ENCODE results near the gene CENPQ.

CENPQ gene, protein sequence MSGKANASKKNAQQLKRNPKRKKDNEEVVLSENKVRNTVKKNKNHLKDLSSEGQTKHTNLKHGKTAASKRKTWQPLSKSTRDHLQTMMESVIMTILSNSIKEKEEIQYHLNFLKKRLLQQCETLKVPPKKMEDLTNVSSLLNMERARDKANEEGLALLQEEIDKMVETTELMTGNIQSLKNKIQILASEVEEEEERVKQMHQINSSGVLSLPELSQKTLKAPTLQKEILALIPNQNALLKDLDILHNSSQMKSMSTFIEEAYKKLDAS

GRCh38 chr6:49462927-49463611, at the start of gene CENPQ, which contains the start of gene MMUT:
TSS of gene CENPQ (plus strand) at chr6:49463370. CDS start at chr6:49470177, 6,807 bp downstream.
TSS of gene MMUT (minus strand) at chr6:49463253. CDS start at chr6:49459466, 3,787 bp downstream.
- FAIRE-seq (no peak), DNase-seq (ENCODE audit: insufficient read length, low spot score) (peak; percentile 66)
- TF ChIP-seq, protein P1, sequence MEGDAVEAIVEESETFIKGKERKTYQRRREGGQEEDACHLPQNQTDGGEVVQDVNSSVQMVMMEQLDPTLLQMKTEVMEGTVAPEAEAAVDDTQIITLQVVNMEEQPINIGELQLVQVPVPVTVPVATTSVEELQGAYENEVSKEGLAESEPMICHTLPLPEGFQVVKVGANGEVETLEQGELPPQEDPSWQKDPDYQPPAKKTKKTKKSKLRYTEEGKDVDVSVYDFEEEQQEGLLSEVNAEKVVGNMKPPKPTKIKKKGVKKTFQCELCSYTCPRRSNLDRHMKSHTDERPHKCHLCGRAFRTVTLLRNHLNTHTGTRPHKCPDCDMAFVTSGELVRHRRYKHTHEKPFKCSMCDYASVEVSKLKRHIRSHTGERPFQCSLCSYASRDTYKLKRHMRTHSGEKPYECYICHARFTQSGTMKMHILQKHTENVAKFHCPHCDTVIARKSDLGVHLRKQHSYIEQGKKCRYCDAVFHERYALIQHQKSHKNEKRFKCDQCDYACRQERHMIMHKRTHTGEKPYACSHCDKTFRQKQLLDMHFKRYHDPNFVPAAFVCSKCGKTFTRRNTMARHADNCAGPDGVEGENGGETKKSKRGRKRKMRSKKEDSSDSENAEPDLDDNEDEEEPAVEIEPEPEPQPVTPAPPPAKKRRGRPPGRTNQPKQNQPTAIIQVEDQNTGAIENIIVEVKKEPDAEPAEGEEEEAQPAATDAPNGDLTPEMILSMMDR (IDR thresholded peaks at IDR 0.05; ENCODE audit: insufficient read depth, missing control alignments), result no peak

DNA sequence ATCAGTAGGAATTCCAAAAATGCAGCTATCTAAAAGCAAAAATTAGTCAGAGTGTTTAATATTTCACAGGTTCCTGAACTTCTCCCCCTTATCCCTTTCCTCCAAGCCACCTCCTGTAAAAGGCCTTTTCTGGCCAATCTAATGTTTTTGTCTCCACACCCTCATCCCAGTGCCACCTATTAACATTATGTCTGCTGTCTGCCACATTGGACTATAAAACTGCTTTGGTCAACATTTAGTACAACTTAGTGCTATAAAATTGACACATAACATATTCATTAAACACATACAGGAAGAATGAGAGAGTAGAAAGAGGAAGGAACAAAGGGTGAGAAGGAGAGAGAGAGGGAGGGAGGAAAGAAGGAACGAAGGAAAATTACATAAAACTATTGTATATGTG, 47.8 kb upstream of the CENPQ start:
- TF ChIP-seq, protein P1 (IDR thresholded peaks at IDR 0.05; ENCODE audit: insufficient read depth, missing control alignments), result no peak
- FAIRE-seq, result no peak
- no peak for DNase-seq (ENCODE audit: insufficient read length, low spot score)

GRCh38 chr6:49416195-49416594, 47.0 kb upstream of the CENPQ start:
- DNase-seq (ENCODE audit: insufficient read length, low spot score) (no peak), FAIRE-seq (no peak)
- TF ChIP-seq, protein P1 (IDR thresholded peaks at IDR 0.05; ENCODE audit: insufficient read depth, missing control alignments), result no peak

DNA sequence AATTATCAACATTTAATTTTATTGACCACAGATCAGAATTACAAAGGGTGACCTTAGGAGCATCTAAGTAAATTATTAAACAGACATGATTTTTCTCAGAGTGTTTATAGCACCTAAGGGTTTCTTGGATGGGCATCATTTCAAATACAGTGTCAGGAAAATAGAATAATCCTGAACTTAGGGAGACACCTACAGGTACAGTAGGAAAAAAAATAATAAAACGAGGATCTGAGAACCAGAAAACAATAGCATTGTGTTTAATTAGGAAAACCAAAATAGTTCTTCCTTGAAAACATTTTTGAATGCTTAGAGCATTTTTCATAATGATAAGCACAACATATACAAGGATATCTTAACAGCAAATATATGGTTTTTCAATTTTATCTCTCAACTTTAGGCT, 39.4 kb upstream of the CENPQ start:
- FAIRE-seq (no peak), DNase-seq (ENCODE audit: insufficient read length, low spot score) (no peak)
- TF ChIP-seq, protein P1 (IDR thresholded peaks at IDR 0.05; ENCODE audit: insufficient read depth, missing control alignments), result peak; percentile 56

DNA sequence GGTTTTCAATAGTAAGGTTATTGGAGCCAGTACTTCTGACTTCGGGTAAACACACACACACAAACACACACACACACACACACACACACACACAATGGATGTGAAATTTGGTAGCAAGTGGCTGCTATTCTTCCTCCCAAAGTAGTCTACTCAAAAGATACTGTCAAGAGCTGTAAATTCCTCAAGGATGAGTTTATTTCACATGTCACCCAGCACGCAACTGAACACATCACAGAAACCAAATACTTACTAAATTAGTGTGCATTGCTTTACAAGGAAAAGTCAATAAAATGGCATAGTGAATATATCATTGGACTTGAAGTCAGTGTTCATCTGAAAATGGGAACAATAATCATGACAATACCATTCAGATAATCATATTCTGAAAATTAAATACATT, 33.0 kb upstream of the CENPQ start:
- TF ChIP-seq, protein P1 (IDR thresholded peaks at IDR 0.05; ENCODE audit: insufficient read depth, missing control alignments), result no peak
- FAIRE-seq (no peak), DNase-seq (ENCODE audit: insufficient read length, low spot score) (no peak)

DNA sequence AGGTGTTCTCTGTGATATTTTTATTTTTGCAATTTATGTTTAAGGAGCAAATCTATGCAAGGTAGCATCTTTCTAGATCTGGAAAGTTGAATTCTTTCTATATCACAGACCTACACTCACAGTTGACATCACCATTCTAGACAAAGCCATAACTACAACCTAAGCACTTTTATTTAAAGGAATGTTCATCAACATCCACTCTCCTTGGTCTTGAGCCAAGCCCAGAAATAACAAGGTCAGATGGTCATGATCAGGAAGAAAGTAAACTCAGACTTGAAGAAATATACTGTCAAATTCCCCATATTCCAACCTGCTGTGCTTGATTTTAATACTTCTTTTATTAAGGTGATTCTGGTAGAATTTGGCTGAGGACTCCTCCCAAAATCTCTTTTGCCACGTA, 32.3 kb upstream of the CENPQ start:
- TF ChIP-seq, protein P1 (IDR thresholded peaks at IDR 0.05; ENCODE audit: insufficient read depth, missing control alignments), result no peak
- no peak for FAIRE-seq
- no peak for DNase-seq (ENCODE audit: insufficient read length, low spot score)

- DNase-seq (ENCODE audit: insufficient read length, low spot score) (no peak), FAIRE-seq (no peak)
Measured at GRCh38 chr6:49453221-49453620, 9.9 kb upstream of the CENPQ start.

More at GRCh38 chr6:49453221-49453620, 9.9 kb upstream of the CENPQ start:
- TF ChIP-seq, protein P1 (IDR thresholded peaks at IDR 0.05; ENCODE audit: insufficient read depth, missing control alignments), result no peak
